Epithelial cell of proximal tubule (primary cell): ENCODE measurements around the gene TMIGD3. TPM values are rescaled to one million over a fixed set of nuclear protein-coding genes. Genes with fewer than 3 reads are reported as not detected.

Experiments used
- DNase-seq: peaks from one replicate; pipeline ENCODE4 v3.0.0-alpha.2; 2011; ENCODE audit warnings: low read depth
- H3K4me3 ChIP-seq: 2 replicates; pipeline ENCODE4 v1.5.1; 2011; ENCODE audit warnings: low read depth, mild to moderate bottlenecking, low read length
- CTCF ChIP-seq: conservative IDR thresholded peaks from 2 replicates; pipeline ENCODE4 v1.5.1; 2012; ENCODE audit warnings: low read depth, mild to moderate bottlenecking, low read length
- total RNA-seq: library from RNA; depleted of rRNA; stranded (reverse); fragments of >200 nt; gene quantifications from 2 replicates; pipeline ENCODE4 v1.2.3, GENCODE V29; 2015

The TMIGD3 gene
- total RNA-seq, 1 donor from 2014 or later, result not detected

GRCh38 chr1:111450185-111450584 lies 53.2 kb downstream of the TMIGD3 start:
- no peak for TF ChIP-seq CTCF
- DNase-seq, result no peak
- H3K4me3 ChIP-seq, result peak overlapping the region; percentile 94

- no peak for DNase-seq
- peak overlapping the region; percentile 94 for H3K4me3 ChIP-seq
- no peak for TF ChIP-seq CTCF
These were observed 53.8 kb downstream of the TMIGD3 start for GRCh38 chr1:111449703-111450017.

GRCh38 chr1:111448918-111449702 lies 54.3 kb downstream of the TMIGD3 start, which contains the start of the genes ATP5PB and WDR77:
Gene ATP5PB, plus strand, starts transcription at chr1:111449464. Its CDS starts 78 bp downstream, at chr1:111449542.
Gene WDR77, minus strand, starts transcription at chr1:111449256. Its CDS starts 87 bp downstream, at chr1:111449169.
- H3K4me3 ChIP-seq, result peak within 1 kb of the TSS; percentile 94
- peak; percentile 97 for DNase-seq
- no peak for TF ChIP-seq CTCF

GRCh38 chr1:111448482-111448917 lies 54.9 kb downstream of the TMIGD3 start:
- DNase-seq, result no peak
- peak overlapping the region; percentile 94 for H3K4me3 ChIP-seq
- no peak for TF ChIP-seq CTCF

GRCh38 chr1:111446967-111447892 lies 56.2 kb downstream of the TMIGD3 start:
- peak overlapping the region; percentile 94 for H3K4me3 ChIP-seq

GRCh38 chr1:111446546-111446945 lies 56.9 kb downstream of the TMIGD3 start:
- H3K4me3 ChIP-seq, result no peak overlapping the region
- no peak for TF ChIP-seq CTCF
- no peak for DNase-seq

More at GRCh38 chr1:111446967-111447892, 56.2 kb downstream of the TMIGD3 start:
- no peak for DNase-seq
- no peak for TF ChIP-seq CTCF
